H9 (cell line): ENCODE data around the gene SETD3. TPM values are rescaled to one million over a fixed set of nuclear protein-coding genes. Genes with fewer than 3 reads are reported as not detected.

Source experiments
- DNase-seq: peaks from one replicate; pipeline ENCODE4 v3.0.0-alpha.2; 2017
- H2AFZ ChIP-seq: one replicate; pipeline ENCODE4 v1.6.1; 2013; ENCODE audit warnings: mild to moderate bottlenecking, low read length, control low read depth, moderate library complexity
- H2AK5ac ChIP-seq: 2 replicates; pipeline ENCODE4 v1.6.1; 2013; ENCODE audit warnings: low read length, control low read depth, mixed read lengths; ENCODE audit not compliant: insufficient read length
- H2BK120ac ChIP-seq: one replicate; pipeline ENCODE4 v1.6.1; 2013; ENCODE audit warnings: low read depth, mild to moderate bottlenecking, low read length, control low read depth, inconsistent platforms; ENCODE audit not compliant: poor library complexity, severe bottlenecking
- H2BK12ac ChIP-seq: 2 replicates; pipeline ENCODE4 v1.6.1; 2013; ENCODE audit warnings: low read length, control low read depth, mixed read lengths, low read depth; ENCODE audit not compliant: insufficient read length
- H2BK15ac ChIP-seq: 2 replicates; pipeline ENCODE4 v1.6.1; 2013; ENCODE audit warnings: low read depth, low read length, control low read depth
- H2BK20ac ChIP-seq: one replicate; pipeline ENCODE4 v1.6.1; 2013; ENCODE audit warnings: low read depth, mild to moderate bottlenecking, low read length, control low read depth, inconsistent platforms; ENCODE audit not compliant: poor library complexity, severe bottlenecking
- H2BK5ac ChIP-seq: 2 replicates; pipeline ENCODE4 v1.6.1; 2013; ENCODE audit warnings: low read length, control low read depth, mixed read lengths; ENCODE audit not compliant: insufficient read length
- H3K14ac ChIP-seq: 2 replicates; pipeline ENCODE4 v1.6.1; 2013; ENCODE audit warnings: low read length, control low read depth; ENCODE audit not compliant: insufficient read depth
- H3K18ac ChIP-seq: 2 replicates; pipeline ENCODE4 v1.6.1; 2013; ENCODE audit warnings: low read depth, mild to moderate bottlenecking, mixed read lengths, low read length, control low read depth; ENCODE audit not compliant: insufficient read length
- H3K23ac ChIP-seq: 2 replicates; pipeline ENCODE4 v1.6.1; 2013; ENCODE audit warnings: low read length, control low read depth, mixed read lengths, low read depth; ENCODE audit not compliant: insufficient read length
- H3K23me2 ChIP-seq: 2 replicates; pipeline ENCODE4 v1.6.1; 2013; ENCODE audit warnings: low read depth, mild to moderate bottlenecking, mixed read lengths, low read length, control low read depth; ENCODE audit not compliant: insufficient read length, poor library complexity, severe bottlenecking
- H3K27ac ChIP-seq: 2 replicates; pipeline ENCODE4 v1.5.1; 2013; ENCODE audit warnings: low read length, control low read depth, mixed read lengths, low read depth; ENCODE audit not compliant: insufficient read length
- H3K27me3 ChIP-seq: 2 replicates; pipeline ENCODE4 v1.6.1; 2013; ENCODE audit warnings: low read length, control low read depth, inconsistent platforms; ENCODE audit not compliant: insufficient read depth
- H3K4ac ChIP-seq: 2 replicates; pipeline ENCODE4 v1.6.1; 2013; ENCODE audit warnings: low read depth, mild to moderate bottlenecking, control low read depth, inconsistent platforms, low read length, moderate library complexity
- H3K4me1 ChIP-seq: 2 replicates; pipeline ENCODE4 v1.6.1; 2013; ENCODE audit warnings: low read length, control low read depth, inconsistent platforms; ENCODE audit not compliant: insufficient read depth
- H3K4me2 ChIP-seq: 2 replicates; pipeline ENCODE4 v1.6.1; 2013; ENCODE audit warnings: low read length, control low read depth, mixed read lengths; ENCODE audit not compliant: insufficient read length, insufficient read depth
- H3K56ac ChIP-seq: 2 replicates; pipeline ENCODE4 v1.6.1; 2013; ENCODE audit warnings: low read depth, mild to moderate bottlenecking, mixed read lengths, low read length, control low read depth; ENCODE audit not compliant: insufficient read length
- H3K79me1 ChIP-seq: 2 replicates; pipeline ENCODE4 v1.6.1; 2013; ENCODE audit warnings: low read depth, mild to moderate bottlenecking, moderate library complexity, low read length, control low read depth, inconsistent platforms; ENCODE audit not compliant: insufficient read depth, poor library complexity, severe bottlenecking
- H3K79me2 ChIP-seq: 2 replicates; pipeline ENCODE4 v1.6.1; 2013; ENCODE audit warnings: low read length, control low read depth, inconsistent platforms; ENCODE audit not compliant: insufficient read depth
- H3K9ac ChIP-seq: 2 replicates; pipeline ENCODE4 v1.6.1; 2013; ENCODE audit warnings: low read length, control low read depth, mixed read lengths; ENCODE audit not compliant: insufficient read length; ENCODE audit errors: extremely low read depth
- H3K9me3 ChIP-seq: one replicate; pipeline ENCODE4 v1.6.1; 2013; ENCODE audit warnings: low read depth, low read length, inconsistent platforms; ENCODE audit not compliant: control insufficient read depth
- H3T11ph ChIP-seq: one replicate; pipeline ENCODE4 v1.6.1; 2013; ENCODE audit warnings: mild to moderate bottlenecking, low read length, control low read depth, inconsistent platforms
- H4K20me1 ChIP-seq: one replicate; pipeline ENCODE4 v1.6.1; 2013; ENCODE audit not compliant: control insufficient read depth, insufficient read length, insufficient read depth
- H4K5ac ChIP-seq: 2 replicates; pipeline ENCODE4 v1.6.1; 2013; ENCODE audit warnings: low read depth, mild to moderate bottlenecking, mixed read lengths, low read length, control low read depth; ENCODE audit not compliant: insufficient read length
- H4K8ac ChIP-seq: replicated peaks from 2 replicates; pipeline ENCODE4 v1.6.1; 2013; ENCODE audit warnings: low read length, control low read depth, mixed read lengths, low read depth; ENCODE audit not compliant: insufficient read length
- H4K91ac ChIP-seq: 2 replicates; pipeline ENCODE4 v1.6.1; 2013; ENCODE audit warnings: low read depth, mild to moderate bottlenecking, moderate library complexity, mixed read lengths, low read length, control low read depth; ENCODE audit not compliant: insufficient read length
- H3K27ac Mint-ChIP-seq, 3 experiments: 2 replicates in 2 of 3; 3 replicates in 1 of 3; pipeline ENCODE4 v1.8.0; 2020 to 2021; ENCODE audit warnings: mixed read lengths in 3 of 3, mild to moderate bottlenecking in 1 of 3, moderate library complexity in 1 of 3
- H3K27me3 Mint-ChIP-seq: 2 replicates; pipeline ENCODE4 v1.8.0; 2021; ENCODE audit warnings: low read depth, mild to moderate bottlenecking, moderate library complexity, mixed read lengths
- H3K36me3 Mint-ChIP-seq, 3 experiments: 2 replicates in 2 of 3; 3 replicates in 1 of 3; pipeline ENCODE4 v1.8.0; 2020 to 2021; ENCODE audit warnings: low read depth in 3 of 3, mixed read lengths in 3 of 3; ENCODE audit not compliant: insufficient read depth in 1 of 3
- H3K4me1 Mint-ChIP-seq, 2 experiments: 2 replicates each; pipeline ENCODE4 v1.8.0; 2020; ENCODE audit warnings: mixed read lengths in 2 of 2
- H3K4me3 Mint-ChIP-seq, 2 experiments: 2 replicates in 1 of 2; 3 replicates in 1 of 2; pipeline ENCODE4 v1.8.0; 2020 to 2021; ENCODE audit warnings: mild to moderate bottlenecking in 2 of 2, mixed read lengths in 2 of 2, moderate library complexity in 1 of 2
- H3K9me3 Mint-ChIP-seq, 2 experiments: 2 replicates in 1 of 2; 3 replicates in 1 of 2; pipeline ENCODE4 v1.8.0; 2020; ENCODE audit warnings: mild to moderate bottlenecking in 2 of 2, mixed read lengths in 2 of 2, moderate library complexity in 1 of 2
- WGBS: extraction: QIAGEN DNeasy Blood & Tissue Kit; methylation state at CpG from one replicate; pipeline ENCODE4 v1.1.7; 2013; ENCODE audit warnings: missing lambda C conversion rate, low lambda C conversion rate, mixed read lengths; ENCODE audit not compliant: insufficient read length; ENCODE audit errors: extremely low coverage; 5-methylcytosine and 5-hydroxymethylcytosine counted together
- total RNA-seq: library from RNA; stranded (reverse); gene quantifications from 2 replicates; pipeline ENCODE4 v1.2.1, GENCODE V29; 2021
- TF ChIP-seq, protein P1 (sequence below): fragments of 200-600 bp; sonication (generic); conservative IDR thresholded peaks from 3 replicates; pipeline ENCODE4 v1.8.0; 2021; ENCODE audit warnings: antibody characterized with exemption, mild to moderate bottlenecking

The SETD3 gene
- total RNA-seq, 1 experiment from 2014 or later = 56.7 TPM

DNA sequence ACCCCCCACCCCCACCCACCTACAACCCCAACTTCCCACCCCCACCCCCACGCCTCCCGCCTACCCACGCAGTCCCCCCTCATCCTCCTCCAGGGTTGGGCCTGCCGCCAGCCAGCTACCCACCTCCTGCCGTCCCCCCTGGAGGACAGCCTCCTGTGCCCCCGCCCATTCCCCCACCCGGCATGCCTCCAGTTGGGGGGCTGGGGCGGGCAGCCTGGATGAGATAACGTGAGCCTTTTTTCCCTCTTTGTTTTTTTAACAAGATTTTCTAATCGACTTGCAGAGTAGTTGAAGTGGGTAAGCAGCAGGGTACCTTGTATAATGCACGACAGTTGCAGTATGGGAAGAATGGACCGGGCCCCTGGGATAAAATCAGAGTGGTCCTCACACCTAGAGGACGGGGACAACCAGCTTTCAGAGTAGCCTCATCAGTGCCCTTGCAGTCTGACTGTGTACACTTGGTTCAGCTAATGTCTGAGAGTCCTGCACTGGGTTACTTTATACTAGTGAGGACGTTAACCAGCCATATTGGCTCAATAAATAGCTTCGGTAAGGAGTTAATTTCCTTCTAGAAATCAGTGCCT is 30.0 kb upstream of the SETD3 start:
- Histone ChIP-seq H3K4me1 (no peaks in the 10 kb centered on the region), H3K9ac (no peak overlapping the region), H2BK5ac (no peak overlapping the region), H2BK12ac (no peak overlapping the region), H2AFZ (no peak overlapping the region), H3T11ph (no peak overlapping the region), H4K91ac (no peak overlapping the region), H2BK120ac (no peak overlapping the region), H2BK15ac (no peak overlapping the region), H3K23ac (no peak overlapping the region), H4K20me1 (peaks cover 2% of the 10 kb centered on the region), H3K27ac (no peak overlapping the region), H4K5ac (no peak overlapping the region), H3K23me2 (no peaks in the 10 kb centered on the region), H3K79me2 (no peaks in the 10 kb centered on the region), H3K9me3 (no peaks in the 10 kb centered on the region), H3K27me3 (no peaks in the 10 kb centered on the region), H3K4me2 (no peak overlapping the region), H3K79me1 (no peaks in the 10 kb centered on the region), H2BK20ac (no peak overlapping the region), H3K4ac (no peak overlapping the region), H4K8ac (no peak overlapping the region), H3K14ac (no peak overlapping the region), H3K56ac (no peak overlapping the region), H2AK5ac (no peak overlapping the region), H3K18ac (no peak overlapping the region)
- H3K36me3 Mint-ChIP-seq = peaks cover 10 to 54% (median 43%) of the 10 kb centered on the region in 3 experiments; a peak in 6 of 7 replicates
- H3K27me3 Mint-ChIP-seq = no peaks in the 10 kb centered on the region
- TF ChIP-seq, protein P1, sequence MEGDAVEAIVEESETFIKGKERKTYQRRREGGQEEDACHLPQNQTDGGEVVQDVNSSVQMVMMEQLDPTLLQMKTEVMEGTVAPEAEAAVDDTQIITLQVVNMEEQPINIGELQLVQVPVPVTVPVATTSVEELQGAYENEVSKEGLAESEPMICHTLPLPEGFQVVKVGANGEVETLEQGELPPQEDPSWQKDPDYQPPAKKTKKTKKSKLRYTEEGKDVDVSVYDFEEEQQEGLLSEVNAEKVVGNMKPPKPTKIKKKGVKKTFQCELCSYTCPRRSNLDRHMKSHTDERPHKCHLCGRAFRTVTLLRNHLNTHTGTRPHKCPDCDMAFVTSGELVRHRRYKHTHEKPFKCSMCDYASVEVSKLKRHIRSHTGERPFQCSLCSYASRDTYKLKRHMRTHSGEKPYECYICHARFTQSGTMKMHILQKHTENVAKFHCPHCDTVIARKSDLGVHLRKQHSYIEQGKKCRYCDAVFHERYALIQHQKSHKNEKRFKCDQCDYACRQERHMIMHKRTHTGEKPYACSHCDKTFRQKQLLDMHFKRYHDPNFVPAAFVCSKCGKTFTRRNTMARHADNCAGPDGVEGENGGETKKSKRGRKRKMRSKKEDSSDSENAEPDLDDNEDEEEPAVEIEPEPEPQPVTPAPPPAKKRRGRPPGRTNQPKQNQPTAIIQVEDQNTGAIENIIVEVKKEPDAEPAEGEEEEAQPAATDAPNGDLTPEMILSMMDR = no peak
- H3K27ac Mint-ChIP-seq = no peak overlapping the region
- H3K9me3 Mint-ChIP-seq = no peaks in the 10 kb centered on the region
- DNase-seq = no peak
- no CpG with 5 or more reads among the region's 15 CpGs for WGBS
- peaks cover 4 to 12% of the 10 kb centered on the region in 2 experiments for H3K4me1 Mint-ChIP-seq
- no peak overlapping the region for H3K4me3 Mint-ChIP-seq
